SH-SY5Y (cell line): ENCODE measurements around the gene PMIS2.

Source experiments
- GATA2 ChIP-seq: IDR thresholded peaks from 2 replicates; pipeline ENCODE4 v1.6.1; 2011; ENCODE audit warnings: mild to moderate bottlenecking, low read depth, low read length
- GATA3 ChIP-seq: IDR thresholded peaks from 2 replicates; pipeline ENCODE4 v1.6.1; 2011; ENCODE audit warnings: low read depth, mild to moderate bottlenecking, low read length, moderate library complexity

GRCh38 chr19:35551091-35551810 lies 34.7 kb upstream of the PMIS2 start:
- TF ChIP-seq GATA3 (no peak), GATA2 (no peak)
